NCI-H1436 (cell line): ENCODE results near the gene ARID1B.
A peak's percentile ranks its signal among the peaks of the same experiment; 100 is the strongest.

Experiments
- DNase-seq: peaks from one replicate; lab custom pipeline; 2025; lab: John Stamatoyannopoulos, UW

The ARID1B gene

DNA sequence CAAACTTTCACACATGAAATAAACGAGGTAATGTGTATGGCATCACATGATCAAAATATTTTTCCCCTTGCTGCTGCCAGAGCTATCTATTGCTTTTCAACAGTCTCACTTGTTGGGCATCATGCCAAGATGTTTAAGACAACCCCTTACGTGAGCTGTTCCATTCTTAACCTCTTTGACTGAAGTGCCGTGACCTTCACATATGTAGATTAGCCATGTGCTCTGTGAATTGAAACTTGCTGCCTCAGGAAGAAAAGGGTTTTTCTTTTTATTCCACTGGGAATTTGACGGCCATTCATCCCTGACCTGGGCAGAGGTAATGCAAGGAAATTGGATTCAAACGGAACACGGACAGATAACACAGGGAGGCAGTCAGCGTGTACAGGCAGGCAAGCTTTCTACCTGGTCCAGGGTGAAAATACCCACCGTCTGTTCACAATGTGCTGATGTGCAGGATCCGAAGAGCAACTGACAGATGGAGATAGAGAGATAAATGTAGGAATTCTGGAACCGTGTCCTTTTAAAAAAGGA is 14.2 kb downstream of the ARID1B start:
- DNase-seq = peak; percentile 72

DNA sequence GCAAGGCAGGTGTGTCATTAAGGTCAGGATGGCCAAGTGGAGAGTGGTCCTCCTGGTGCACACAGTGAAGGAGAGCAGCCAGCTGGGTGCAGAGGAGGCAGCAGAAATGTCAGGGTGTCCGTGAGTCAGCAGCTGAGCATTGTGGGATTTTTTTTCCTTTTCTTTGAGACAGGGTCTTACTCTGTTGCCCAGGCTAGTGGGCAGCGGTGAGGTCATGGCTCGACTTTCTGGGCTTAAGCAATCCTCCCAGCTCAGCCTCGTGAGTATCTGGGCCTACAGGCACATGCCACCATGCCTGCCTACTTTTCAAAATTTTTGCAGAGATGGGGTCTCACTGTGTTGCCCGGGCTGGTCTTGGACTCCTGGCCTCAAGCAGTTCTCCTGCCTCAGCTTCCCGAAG is 16.0 kb downstream of the ARID1B start:
- DNase-seq = no peak

DNA sequence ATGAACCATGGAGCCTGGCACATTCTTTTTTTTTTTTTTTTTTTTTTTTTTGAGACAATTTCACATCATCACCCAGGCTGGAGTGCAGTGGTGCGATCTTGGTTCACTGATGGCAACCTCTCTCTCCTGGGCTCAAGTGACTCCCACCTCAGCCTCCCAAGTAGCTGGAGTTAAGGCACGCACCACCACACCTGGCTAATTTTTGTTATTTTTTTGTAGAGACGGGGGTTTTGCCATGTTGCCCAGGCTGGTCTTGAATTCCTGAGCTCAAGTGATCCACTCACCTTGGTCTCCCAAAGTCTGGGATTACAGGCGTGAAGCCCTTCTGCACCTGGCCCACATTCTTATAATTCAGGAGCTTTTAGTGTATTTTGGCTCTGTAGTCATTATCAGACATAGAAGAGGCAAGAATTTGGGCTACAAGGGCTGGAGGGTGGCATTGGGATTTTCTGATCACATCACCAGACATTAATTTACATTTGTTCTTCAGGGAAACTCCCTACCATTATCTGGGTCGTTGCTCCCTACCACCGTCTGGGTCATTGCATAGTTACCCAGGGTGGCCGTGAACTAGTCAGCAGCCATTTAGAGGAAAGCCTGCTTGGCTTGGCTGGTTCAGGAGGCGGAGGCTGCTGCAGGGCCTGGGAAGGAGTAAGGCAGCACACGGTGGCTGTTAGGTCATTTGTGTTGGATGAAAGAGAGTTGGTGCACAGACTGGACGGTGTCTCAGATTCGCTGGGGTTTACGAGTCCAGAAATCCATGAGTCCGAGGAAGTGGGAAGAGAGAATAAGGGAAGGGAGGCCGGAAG is 17.6 kb downstream of the ARID1B start:
- no peak for DNase-seq

DNA sequence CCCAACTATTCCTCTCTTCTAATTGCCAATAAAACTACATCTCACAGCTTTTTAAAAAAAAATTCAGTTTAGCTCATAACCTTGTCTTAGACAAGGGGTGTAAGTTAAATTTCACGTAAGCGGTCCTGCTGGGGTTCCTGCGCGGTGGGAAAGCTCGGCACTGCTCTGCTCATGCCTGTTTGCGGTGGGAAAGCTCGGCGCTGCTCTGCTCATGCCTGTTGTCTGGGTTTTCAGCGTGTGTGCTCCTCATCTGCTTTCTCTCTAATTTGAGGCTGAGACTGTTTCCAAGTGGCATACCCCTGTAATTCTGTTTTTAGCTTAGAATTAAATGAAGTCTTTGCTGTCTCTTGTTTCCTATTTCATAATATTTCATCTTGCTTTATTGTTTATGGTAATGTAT is 18.6 kb downstream of the ARID1B start:
- no peak for DNase-seq

DNA sequence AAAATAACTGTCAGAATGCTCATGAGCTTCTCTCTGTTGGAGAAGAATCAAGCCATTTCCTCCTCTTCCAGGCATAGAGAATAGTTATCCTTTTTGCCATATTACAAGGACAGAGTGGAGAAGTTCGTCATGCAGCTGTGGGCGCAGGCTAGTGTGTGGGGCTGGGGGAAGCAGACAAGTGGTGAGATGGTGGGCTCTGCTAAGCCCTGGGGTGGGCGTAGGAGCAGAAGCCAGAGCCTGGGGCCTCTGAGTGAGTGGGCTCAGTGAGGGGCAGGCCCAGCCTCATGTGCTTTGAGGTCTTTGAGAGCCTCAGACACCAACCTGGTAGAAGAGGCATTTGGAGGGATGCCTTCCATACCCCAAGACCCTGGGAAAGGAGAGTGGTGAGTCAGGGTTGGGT is 19.4 kb downstream of the ARID1B start:
- DNase-seq = no peak

DNA sequence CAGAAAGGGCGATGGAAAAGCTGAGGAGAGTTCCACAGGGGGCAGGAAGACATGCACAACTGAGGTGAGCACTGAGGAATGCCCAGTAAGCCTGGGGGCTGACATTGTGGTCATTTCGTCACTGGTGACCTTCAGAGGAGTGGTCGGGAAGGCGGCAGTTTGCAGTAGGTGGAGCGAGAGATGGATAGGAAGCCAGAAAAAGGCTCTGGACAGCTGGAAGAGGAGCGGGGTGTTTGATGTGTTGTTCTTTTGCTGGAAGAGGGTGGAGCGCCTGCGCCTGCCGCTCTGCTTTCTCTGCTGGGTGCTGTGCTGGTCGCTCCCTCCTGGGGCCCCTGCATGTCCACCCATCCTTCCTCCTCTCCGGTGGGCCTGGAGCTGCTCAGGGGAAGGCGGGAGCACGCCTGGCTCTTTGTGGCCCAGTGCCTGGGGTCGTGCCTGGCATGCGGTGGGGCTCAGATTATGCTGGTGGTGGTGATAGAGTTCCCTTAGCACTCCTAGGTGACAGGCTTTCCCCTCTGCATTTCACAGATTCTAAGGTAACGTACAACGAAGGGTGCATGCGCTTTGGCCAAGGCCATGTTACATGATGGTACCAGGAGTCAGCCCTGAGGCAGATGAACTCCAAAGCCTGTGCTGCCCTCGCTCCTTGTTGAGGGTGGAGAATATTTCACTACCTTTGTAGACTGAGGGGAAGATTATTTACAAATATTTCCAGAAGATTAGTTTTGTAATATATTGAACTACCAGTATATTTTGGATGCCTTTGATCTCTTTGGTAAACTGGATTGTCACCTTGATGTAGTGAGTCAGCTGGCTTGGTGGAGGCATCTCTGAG is 20.9 kb downstream of the ARID1B start:
- no peak for DNase-seq

DNA sequence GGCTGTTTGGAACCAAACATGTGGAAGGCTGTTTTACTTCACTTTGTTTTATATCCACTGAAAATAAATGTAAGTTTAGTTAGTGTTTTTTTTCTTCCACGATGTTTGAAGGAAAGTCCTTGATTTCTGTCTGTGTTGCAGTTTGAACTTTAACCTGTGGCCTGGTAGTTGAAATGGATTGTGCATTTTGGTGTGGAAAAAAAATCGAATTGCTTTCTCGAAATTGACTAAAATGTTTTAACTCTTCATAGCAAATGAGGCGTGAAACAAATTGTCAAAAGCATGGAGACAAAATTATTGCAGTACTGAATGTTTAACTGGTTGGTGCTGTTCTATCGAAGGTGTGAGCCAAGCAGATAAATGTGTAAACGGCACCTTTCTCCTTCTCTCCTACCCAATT is 24.5 kb downstream of the ARID1B start:
- no peak for DNase-seq

DNA sequence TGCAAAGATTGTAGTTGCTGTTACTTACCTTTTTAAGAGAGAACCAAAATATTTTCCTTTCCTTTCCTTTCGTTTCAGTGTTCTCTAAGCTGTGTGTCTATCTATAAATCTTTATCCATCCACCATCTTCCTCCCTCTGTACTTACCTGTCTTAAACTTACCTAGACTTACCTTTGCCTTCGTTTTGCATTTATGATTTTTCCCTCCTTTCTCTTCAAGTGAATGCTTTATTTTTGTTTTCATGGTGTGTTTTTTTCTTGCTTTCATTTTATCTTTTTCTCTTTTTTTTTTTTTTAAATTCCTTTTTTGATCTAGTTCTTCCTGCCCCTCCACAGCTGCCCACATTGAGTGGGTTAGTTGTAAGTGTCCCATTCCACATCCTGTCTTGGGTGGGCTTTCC is 26.2 kb downstream of the ARID1B start:
- DNase-seq = no peak

DNA sequence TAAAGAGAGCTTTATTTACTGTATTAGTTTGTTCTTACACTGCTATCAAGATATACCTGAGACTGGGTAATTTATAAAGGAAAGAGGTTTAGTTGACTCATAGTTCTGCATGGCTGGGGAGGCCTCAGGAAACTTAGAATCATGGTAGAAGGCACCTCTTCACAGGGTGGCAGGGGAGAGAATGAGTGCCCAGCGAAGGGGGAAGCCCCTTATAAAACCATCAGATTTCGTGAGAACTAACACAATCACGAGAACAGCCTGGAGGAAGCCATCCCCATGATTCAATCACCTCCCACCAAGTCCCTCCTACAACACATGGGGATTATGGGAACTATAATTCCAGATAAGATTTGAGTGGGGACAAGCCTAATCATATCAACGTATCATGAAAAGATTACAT is 27.2 kb downstream of the ARID1B start:
- no peak for DNase-seq

DNA sequence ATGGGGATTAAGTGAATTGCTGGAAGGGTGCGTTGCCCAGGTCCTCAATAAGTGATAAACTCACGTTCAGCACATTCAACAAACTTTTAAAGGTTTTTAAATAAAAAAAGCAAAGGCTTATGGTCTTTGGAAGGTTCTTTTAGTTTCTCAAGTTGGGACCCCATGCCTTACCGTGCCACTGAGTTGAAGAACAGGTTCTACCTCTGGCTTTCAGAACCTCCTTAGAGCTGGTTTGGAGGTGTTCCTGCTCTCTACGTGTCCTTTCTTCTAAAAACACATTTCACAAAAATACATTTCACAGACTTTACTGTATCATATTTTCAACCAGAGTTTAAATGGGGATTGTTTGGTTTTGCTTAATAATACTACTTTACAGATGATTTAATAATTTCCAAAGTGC is 29.0 kb downstream of the ARID1B start:
- no peak for DNase-seq

DNA sequence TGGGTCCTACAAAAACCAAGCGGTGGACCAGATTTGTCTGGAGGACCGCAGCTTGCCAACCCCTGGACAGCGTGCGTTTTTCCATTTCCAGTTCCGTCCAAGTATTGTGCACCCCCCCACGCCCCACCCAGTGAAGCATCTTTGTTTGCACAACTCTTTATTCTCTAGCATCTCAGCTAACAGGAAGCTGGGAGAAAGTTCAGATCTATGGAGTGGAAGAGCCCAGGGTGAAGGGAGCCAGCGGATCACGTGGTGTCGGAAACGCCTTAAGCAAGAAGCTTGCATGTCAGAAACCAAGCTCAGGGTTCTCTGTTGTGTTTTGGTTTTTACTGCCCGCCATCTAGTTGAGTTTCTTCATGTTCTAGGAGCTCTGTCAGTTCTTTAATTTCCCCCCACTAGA is 29.9 kb downstream of the ARID1B start:
- no peak for DNase-seq

DNA sequence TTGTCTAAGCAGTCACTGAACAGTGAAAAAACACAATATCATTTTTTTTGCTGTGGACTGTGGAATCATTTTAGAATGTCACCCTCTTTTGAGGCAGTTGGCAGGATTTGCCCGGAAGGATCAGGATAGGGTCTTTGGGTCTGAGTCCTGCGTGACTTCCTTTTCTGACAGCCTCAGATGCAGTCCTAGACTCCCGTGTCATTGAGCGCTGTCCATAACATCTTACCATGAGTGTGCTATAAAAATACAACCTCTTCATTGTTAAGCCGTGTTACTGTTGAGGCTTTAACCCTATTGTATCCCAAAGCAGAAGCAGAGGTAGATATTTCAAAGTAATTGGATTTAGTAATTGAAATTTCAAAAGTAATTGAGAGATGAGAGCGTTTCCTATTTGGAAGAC is 30.6 kb downstream of the ARID1B start:
- no peak for DNase-seq

DNA sequence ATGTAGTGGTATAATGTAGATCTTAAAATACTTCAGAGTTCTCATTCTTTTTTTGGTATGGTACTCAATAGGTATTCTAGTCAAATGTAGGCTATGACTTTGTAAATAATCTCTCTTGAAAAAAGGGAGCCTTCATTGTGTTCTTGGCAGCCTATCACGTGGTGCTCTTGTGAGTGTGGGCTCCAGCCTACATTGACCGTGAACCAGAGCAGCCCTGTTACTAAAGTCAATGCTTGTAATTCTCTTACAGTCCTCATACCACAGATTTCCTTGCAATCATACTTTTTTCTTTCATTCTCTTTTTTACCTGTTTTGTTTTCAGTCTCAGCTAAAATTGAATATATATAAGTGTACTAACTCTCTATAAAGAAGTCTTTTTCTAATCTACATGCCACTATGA is 31.1 kb downstream of the ARID1B start:
- peak; percentile 29 for DNase-seq

DNA sequence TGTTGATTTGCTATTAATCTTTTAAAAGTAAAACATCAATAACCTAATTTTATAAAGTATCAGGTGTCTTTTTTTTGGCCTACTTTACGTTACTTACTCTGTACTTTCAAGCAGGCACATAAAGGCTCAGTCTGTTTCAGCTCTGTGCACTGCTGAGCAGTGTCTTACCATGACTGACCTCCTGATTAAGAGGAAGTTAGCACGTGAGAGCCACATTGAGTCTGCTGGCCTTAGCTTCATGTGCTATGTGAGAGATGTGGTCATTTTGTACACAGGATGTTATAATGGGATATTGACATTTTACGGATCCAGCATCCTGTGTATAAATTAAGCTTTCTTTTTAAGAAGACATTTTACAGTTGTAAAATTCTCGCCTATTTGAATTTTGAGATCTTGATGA is 31.9 kb downstream of the ARID1B start:
- DNase-seq = no peak

DNA sequence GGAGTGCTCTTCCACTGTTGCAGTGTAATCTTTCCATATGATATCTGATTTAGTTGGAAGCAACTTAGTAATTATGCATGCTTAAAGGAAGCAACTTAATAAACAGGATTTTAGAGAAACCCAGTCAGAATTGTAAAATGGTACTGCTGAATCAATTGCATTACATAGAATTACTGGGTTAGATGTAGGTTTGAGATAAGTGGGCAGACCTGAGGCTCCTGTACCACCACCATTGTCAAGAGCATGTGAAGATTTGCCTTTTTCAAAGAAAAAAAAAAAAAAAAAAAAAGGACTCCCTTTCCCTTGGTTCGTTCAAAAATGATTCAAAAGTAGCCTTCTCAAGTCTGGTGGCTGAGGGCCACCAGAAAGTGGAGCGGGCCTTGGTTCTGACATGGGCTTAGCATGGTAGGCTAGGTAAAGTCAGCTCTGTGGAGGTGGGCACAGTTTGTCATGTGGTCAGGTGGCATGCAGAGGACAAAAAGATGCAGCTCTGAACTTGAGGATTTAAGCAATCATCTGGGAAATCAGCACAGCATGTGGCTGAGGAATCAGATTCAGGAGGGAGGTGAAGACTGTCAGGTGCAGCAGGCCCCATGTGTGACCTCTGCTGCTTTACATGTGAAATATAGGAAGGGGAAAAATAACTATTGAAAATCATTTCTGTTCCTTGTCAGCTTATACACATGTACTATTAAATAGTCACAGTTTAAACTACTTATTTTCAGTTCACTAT is 32.4 kb downstream of the ARID1B start:
- DNase-seq = no peak

DNA sequence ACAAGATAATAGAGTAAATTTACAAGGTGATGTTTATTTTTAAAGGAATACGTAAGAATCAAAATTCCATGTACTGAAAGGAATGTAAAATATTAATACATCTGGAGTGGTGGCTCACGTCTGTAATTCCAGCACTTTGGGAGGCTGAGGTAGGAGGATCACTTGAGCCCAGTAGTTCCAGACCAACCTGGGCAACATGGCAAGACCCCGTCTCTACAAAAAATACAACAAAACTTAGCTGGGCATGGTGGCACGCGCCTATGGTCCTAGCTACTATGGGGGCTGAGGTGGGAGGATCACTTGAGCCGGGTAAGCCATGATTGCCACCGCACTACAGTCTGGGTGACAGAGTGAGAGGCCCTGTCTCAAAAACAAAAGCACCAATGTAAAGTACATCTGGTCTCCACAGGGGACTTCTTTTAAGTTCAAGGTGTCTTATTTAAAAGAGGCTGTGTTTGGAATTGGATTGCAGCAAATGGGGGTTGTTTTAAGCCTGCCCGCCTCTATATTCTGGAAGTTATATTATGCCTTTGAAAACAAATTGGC is 36.9 kb downstream of the ARID1B start:
- no peak for DNase-seq

DNA sequence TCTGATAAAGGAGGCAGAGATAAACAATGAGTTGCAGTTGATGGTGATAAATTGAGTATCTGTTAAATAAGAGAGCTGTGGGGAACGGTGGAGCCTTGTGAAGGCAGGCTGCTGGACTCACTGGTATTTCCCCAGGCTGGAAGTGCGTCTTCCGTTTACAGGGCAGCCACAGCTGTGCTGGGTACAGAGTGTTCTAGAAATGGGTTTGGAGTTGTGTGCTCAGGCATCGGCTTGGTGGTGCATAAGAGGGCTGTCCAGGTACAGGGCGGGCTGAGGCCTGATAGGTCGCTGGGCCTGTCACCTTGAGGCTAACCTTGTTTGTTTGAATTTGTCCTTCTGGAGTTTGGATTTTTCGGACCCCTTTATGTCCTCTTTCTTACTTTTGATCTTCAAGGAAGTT is 39.3 kb downstream of the ARID1B start:
- no peak for DNase-seq

DNA sequence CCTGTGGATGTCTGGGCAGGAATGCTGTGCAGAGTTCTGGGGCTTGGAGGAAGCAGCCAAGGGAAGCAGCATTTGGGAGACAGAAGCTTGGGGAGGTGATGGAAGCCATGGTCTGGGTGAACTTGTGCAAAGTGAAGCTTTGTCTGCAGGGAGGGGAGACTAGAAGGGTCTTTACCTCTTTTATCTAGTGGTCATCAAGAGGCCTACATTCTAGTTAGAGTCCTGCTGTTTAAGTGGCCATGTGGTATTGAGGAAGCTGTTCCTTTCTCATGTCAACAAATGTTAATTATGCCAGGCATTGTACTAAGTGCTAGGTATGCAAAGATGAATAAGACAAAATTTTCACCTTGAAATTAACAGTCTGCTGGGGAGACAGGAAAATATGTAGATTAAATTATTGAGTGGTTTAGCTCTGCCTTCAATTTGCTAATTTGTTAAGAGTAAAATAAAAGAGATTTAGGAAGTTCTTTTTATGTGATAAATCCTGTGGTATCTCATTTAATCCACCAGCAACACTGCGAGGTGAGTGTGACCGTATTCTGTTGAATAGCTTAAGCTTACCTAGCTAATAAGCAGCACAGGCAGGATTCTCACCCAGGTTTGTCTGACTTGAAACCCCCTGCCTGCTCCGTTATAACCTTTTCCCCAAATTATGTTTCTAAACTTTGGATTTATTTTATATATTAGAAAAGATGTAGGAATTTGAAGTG is 43.1 kb downstream of the ARID1B start:
- no peak for DNase-seq

DNA sequence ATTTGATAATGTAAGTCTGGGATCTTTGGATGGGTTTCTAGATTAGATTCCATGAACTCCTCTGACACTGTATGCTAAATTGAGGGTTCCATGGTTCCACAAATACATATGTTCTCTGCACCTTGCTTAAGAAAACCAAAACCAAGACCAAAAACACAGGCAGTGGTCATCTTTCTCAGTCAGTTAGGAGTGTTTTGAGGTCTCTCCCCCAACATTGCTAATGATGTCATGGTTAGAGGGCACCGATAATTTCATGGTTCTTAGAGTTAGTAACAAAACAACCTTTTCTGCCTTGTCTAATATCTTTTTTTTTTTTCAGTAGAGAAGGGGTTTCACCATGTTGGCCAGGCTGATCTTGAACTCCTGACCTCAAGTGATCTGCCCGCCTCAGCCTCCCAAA is 44.5 kb downstream of the ARID1B start:
- no peak for DNase-seq

DNA sequence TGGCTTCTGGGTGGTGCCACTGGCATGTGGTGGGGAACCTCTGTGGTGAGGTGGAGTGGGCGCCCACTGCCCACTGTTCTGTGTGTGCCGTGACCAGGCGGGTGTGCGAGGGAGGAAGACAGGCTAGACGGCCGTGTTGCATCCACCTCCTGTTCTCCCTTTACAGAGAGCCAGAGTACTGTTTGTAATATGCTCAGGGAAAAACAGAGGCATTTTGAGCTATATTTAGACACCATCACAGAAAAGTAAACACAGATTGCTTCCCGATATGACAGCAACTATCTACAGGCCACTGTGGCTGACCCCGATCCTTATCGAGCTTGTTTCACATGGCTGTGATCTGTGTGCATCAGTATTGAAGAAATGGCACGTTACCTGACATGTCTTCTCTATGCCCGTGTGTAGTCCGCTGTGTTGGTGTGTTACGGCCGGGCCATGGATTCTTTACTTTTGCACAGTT is 45.6 kb downstream of the ARID1B start:
- no peak for DNase-seq

DNA sequence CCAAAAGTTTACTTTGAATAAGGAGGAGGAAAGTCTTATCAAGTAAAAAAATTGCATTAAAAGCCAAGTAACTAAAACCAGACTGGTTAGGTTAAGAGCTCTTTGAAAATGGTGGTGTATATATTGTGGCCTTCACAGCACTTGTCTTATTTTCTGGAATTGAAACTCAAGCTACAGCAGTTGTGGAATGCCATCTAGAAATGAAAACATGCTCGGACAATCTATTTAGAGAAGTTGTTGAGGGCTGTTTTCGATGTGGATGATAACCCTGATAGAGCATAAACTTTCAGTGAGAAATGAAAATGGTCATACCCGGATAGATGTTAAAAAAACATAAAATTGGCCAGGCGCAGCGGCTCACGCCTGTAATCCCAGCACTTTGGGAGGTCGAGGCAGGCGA is 47.0 kb downstream of the ARID1B start:
- no peak for DNase-seq

DNA sequence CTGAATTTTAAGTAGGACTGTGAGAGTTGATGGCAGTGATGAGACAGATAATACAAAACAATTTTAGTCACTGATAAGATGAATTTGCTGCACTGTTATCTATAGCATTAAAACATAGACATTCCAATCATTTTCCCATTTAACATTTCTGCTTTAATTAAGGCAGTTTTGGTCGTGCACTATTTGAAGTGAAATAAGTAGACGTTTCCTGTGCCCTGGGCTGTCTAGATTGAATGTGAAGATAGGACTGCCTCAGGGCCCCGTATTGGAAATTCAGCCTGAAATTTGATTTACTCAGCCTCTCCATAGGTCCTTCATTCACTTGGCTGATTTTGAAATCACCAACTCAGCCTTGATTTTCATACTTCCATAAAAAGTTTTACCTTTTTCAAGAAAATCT is 48.3 kb downstream of the ARID1B start:
- no peak for DNase-seq
